Hematopoietic multipotent progenitor cell treated with erythropoietin and hydrocortisone succinate and interleukin-3 and kit ligand, for 4 days (in vitro differentiated cells): ENCODE data around the gene RASAL3.

ENCODE experiments used
- DNase-seq: peaks from one replicate; pipeline ENCODE4 v3.0.0-alpha.2; 2015

RASAL3 gene

DNA sequence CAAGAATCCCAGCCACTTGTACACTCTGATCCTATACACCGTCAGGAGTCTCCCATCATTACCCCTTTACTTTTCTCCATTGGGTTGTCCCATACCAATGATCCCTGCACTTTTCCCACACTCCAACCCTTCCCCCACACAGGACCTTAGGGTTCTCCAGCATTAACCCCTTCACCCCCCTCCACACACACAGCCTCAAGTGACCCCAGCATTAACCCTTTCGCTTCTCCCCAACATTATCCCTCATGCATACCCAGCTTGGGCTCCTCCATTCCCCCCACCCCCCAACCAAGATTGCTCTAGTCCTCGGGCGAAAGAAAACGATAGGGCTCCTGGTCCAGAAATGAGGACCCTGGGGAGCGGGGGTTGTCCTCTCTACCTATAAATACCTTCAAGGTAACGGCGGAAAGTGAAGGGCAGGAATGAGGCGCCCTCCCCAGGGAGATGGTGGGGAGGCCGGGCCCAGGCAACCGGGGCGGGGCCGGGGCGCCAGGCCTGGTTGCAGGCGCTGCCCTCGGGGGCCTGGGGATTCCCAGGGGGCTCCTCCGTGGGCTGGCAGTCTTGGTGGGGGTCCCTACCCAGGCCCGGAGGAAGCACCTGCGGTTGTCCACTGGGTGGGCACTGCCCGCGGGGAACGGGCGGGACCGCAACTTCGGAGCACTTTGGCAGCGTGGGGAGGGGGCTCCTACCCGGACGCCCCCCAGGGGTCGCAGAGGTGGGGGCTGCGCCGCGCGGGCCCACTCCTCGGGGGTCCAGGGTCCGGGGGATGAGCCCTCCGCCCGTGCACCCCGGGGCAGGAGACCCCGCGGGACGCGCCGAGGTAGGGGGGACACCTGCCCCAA lies 15.3 kb downstream of the RASAL3 start:
- DNase-seq, result peak; percentile 18

GRCh38 chr19:15448044-15448777 lies 16.1 kb downstream of the RASAL3 start:
- DNase-seq, result no peak

DNA sequence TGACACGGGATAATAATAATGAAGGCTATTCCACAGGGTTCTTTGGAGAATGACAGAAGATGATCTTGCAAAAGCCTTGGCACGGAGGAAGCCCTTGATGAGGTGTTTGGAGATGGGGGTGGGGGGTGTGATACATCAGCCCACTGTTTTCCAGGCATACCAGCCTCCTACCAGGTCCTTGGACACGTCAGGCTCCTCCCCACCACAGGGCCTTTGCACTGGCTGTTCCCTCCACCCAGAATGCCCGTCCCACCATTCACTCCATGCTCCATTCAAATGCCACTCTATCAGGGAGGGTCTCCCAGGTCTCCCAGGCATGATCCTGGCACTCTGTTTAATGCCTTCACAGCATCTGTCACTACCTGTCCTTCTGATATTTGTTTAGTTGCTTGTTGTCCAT lies 17.3 kb downstream of the RASAL3 start:
- no peak for DNase-seq

- DNase-seq, result no peak
These were observed 18.5 kb downstream of the RASAL3 start for GRCh38 chr19:15445807-15446376.

DNA sequence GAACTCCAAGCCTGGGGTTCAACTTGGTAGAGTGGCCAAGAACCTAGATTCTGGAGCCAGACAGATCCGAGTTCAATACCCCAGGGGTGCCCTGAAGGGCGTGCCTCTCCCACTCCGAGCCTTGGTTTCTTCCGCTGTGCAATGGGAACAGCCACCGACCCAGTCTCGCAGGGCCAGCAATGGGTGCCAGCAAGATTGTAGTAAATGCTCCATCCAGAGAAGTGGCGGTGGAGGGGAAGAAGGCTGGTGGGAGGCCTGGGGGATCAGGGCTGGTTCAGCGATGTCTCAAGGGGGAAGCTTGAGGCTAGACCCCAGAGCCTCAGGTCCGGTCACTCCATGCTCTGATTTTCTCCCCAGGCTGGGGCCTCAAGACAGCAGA lies 19.1 kb downstream of the RASAL3 start:
- no peak for DNase-seq

DNA sequence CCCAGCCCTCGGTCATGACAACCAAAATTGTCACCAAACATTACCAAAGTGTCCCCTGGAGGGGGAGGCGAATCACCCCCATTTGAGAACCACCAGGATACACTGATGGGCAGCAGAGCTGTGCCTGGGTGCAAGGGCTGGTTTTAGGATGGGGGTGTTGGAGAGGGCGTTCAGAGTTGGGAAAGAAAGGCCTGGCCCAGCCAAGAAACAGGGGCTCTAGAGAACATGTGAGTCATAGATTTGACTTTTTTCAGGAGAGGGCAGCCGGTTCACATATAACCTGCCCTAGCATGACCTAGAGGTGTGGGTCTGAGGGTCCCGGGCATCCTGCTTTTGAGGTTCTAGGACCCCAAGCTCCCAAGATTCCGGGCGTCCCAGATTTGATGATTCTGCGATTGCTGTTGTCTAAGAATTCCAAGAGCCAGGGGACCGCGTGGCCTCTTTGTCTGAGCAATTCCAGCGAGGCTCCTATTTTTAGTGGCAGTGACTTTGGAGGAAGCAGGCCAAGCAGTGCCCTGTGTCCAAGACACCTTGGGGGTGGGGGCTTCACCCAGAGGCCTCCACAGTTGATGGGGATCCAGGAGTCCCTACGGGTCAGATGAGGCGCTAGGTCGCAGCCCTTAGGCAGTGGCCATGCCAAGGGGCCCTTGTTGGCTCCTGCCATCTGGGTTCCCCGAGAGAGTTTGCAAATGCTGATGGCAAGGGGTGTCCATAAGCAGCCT lies 19.7 kb downstream of the RASAL3 start:
- DNase-seq, result no peak

- DNase-seq, result no peak
These were observed 20.5 kb downstream of the RASAL3 start for GRCh38 chr19:15443838-15444237.

- DNase-seq, result no peak
These were observed 21.0 kb downstream of the RASAL3 start for GRCh38 chr19:15443325-15443724.

DNA sequence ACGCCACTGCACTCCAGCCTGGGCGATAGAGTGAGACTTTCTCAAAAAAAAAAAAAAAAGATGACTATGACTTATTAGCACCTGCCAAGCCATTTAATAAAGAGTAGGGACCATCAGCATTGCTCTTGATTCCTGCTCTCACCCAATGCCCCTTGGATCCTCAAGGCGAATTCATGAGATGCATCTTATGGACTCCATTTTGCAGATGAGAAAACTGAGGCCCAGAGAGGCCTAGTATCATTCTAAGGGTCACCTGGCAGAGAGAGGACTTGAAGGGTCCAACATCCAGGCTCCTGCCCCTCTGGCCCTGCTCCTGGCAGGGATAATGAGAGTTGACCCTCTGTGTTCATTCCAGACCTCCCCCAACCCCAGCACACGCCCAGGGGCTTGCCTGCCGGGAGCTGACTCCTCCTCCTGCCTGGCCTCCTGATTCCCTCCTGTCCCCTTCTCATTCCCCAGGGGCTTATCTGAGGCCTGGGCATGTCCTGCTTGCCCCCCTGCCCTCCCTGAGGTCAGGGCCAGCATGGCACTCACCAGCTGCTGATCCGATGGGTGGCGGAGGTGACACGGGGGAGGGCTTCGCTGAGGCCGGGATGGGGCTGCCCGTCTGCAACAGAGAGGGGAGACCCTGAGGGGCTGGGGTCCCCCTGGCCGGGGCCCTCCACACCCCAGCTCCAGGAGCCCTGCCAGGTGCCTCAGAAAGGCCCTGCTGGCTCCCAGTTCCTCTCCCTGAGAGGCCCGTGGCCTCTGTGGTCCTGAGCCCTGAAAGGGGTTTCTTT lies 22.0 kb downstream of the RASAL3 start:
- DNase-seq, result no peak

DNA sequence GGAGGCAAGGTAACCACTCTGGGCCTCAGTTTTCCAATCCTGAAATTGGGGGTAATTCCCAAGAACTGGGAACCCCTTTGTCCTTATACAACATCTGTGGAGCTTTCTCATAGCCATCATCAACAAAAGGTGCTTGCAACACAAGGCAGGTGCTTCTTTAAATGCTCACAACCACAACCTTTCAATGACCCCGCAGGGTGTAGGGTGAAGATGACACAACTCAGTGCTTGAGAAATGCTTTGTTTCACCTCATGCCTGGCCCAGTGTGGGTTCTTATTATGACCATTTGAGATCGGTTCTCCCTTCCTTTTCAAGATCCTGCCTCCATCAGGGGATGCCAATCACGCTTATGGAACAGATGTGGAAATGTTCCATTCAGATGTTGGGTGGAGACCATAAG lies 23.0 kb downstream of the RASAL3 start:
- DNase-seq, result no peak

DNA sequence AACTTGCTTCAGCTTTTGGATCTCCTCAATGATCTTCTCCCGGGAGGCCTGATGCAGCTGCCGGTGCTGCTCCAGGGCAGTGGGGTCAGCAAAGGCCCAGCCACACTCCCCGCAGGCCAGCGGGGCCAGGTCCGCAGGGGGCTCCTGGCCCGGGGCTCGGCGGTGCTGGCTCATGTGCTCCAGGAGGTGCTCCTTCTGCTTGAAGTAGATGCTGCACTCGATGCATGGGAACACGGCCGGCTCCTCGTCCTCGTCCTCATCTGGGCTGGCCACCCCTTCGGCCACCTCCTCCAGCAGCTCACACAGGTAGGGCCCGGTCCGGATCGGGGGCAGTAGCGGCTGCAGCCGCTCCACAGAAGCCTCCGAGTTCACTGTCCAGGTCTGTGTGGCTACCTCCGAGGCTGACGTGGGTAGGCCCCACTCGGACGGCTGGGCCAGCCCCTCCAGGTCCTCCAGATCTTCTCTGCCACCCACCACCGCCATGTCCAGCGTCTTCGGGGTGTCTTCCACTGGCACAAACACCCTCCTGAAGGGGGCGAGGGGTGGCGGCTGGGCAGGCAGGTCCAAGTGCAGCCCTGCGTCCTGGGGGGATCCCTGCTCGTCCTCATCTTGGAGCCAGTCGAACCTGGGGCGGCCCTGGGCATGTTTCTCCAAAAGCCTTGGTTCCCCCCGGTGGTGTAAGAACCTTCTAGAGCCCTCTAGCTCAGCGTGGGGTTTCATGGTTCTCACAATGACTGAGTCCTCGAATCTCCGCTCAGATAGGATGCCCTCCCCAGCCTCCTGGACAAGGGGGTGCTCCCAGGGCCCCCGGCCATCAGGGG lies 24.3 kb downstream of the RASAL3 start:
- DNase-seq, result no peak

DNA sequence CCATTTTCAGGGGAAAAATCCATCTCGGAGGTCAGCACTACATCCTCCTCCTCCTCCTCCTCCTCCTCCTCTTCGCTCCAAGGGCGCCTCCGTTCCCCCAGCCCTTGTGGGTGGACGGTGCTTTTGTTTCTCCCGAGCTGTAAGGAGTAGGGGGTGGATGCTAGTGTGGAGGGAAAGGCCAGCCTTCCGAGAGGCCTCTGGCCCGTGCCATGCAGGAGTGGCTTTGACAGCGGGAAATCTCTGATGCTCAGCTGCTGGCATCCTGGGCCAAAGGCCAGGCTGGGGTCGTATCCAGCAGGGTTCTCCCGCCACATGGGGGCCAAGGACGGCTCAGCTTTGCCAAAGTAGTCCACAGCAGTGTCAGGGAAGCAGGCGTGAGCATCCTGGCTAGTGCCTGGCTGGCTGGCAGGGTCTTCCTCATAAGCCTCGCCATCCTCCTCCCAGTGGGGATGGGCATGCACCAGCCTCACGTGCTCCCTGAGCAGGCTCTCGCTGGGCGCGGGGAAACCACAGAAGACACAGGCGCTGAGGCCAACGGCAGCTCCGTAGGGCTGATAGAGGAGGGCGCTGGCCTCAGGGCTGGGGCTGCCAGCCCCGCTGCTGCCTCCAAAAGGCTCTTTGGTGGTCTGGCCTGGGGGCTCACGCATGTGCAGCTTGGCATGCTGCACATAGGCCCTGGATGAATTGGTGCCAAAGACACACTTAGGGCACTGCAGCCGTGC lies 25.1 kb downstream of the RASAL3 start:
- peak; percentile 83 for DNase-seq

DNA sequence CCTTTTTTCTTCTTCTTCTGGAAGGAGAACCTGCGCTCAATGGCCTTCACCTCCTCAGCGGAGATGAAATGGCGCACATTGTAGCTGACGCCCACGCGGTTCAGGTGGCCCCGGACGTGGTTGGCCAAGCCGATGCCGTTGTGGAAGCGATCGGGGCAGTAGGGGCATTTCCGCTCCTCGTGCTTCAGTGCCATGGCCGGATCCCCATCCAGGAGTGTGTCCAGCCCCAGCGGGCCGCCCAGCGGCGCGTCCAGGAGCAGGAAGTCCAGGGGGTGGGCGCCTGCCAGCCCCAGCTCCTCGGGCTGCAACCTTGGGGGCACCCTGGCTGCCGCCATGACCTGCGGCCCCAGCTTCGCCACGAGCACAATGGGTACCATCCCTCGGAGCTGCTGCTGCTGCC lies 25.8 kb downstream of the RASAL3 start:
- no peak for DNase-seq

DNA sequence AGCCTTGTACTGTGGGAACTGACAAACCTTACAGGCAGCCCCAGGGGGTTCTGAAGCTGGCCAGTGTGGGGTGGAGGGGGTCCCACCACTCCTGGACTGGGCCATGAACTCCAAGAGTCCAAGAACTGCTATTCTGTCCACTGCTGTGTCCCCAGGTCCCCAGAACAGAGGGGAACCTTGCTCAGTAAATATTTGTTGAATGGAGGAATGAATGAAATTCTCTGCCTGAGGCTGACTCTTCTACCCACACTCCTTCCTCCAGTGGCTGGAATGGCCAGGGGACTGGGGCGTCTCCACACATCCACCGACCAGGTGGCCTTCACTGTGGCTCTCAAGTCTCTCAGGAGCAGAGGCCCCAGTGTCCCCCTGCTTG lies 26.2 kb downstream of the RASAL3 start:
- DNase-seq, result no peak

GRCh38 chr19:15437355-15438123 lies 26.8 kb downstream of the RASAL3 start:
- no peak for DNase-seq

- DNase-seq, result no peak
These were observed 27.6 kb downstream of the RASAL3 start for GRCh38 chr19:15436826-15437110.

GRCh38 chr19:15436012-15436825 lies 28.1 kb downstream of the RASAL3 start:
- no peak for DNase-seq

DNA sequence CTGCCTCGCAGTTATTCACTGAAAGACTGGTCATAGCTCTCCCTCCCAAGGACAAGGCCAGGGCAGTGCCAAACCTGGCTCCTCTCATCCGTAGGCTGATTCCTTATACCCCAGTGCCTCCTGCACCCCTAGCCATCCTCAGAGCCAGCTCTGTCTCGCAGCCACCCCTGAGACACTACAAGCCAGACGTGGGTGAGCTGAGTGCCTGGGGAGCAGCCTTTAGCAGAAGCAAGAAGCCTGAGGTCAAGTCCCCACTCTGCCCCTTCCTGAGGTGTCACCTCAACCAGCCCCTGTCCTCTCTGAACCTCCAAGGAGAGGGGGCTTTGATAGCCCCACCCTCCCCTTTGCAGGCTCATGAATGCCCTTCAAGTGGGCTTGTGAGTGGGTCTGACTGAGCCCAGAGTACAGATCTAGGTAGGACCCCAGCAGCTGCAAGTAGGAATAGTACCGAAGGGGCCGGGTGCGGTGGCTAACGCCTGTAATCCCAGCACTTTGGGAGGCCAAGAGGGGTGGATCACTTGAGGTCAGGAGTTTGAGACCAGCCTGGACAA lies 30.8 kb downstream of the RASAL3 start:
- DNase-seq, result no peak
